Stimulated activated CD4-positive, alpha-beta T cell treated with anti-CD3 and anti-CD28 coated beads, TNF-alpha, amount 100 ng/mL, for 24 hours (primary cell): ENCODE results near the gene NOL6.

Source experiments
- DNase-seq, 3 experiments: peaks; one replicate each; pipeline ENCODE4 v3.0.0-alpha.2; 2020; ENCODE audit warnings: low read depth in 3 of 3

Gene NOL6

DNA sequence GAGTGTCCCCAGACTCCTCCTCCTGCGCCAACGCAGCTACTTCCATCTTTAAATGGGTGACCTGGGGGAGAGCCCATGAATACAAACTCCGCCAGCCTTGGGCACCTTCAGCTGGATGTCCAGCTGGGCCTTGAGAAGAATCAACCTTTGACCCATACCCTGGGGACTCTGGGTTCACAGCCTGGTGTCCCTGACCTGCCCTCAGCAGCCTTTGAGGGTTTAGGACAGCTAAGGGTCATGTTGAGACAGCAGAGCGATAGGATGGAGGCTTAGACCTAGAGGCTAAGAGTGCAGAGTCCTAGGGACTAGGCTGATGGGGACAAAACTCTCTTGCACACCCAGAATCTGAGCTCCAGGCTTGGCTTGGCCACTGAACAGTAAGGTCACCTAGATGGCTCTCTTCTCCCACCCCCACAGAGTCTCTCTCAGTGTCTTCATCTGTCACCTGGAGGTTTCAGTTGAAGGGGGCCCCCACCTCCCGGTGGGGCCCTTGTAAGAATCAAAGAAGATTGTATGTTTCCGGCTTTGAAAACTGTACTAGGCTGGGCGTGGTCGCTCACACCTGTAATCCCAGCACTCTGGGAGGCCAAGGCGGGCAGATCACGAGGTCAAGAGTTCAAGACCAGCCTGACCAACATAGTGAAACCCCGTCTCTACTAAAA is 19.6 kb downstream of the NOL6 start:
- DNase-seq: no peak

DNA sequence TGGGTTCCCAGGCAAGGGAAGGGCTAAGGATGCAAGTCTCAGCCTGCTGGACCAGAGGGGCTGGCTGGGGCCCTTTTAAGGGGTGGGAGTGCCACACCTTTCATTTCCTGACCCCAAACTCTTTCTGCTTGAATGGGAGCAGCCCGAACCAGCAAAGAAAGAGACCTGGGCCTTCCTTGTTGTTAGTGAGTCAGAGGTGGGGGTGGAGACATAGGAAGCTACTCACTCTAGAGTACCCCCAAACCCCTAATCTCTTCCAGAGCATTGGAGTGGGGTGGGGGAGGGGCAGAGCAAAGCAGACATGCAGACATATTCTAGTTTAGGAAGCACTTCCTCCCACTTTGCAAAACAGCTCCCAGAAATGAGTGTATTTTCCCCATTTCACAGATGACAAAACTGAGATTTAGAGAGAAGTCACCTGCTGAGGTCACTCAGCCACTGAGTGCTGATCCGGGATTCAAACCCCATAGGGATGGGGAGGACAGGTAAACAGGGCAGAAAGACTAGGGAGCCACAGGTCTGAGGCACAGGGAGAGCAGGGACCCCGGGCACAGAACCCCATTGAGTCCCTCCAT is 20.4 kb downstream of the NOL6 start:
- no peak for DNase-seq

DNA sequence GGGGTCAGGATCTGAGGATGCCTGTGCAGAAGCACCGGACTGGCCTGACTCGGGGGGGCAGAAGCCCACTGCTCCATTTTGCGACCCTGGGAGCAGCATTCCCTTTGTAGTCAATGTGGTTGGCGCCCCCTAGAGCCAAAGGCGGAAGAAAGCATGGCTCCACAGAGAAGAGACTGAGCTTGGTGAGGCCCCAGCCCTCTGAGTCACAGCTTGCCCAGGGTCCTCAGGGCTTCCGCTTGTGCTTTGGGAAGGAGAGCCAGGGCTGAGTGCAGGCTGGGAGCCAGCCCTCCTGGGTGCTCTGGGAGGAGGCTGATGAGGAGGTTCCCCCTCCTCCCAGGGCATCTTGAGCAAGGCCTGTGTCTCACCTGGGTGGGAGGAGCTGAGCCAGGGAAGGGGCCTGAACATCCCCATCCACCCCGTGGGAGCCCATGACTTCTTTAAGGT is 20.9 kb downstream of the NOL6 start:
- DNase-seq: peak in 1 of 3 experiments; percentile 57

DNA sequence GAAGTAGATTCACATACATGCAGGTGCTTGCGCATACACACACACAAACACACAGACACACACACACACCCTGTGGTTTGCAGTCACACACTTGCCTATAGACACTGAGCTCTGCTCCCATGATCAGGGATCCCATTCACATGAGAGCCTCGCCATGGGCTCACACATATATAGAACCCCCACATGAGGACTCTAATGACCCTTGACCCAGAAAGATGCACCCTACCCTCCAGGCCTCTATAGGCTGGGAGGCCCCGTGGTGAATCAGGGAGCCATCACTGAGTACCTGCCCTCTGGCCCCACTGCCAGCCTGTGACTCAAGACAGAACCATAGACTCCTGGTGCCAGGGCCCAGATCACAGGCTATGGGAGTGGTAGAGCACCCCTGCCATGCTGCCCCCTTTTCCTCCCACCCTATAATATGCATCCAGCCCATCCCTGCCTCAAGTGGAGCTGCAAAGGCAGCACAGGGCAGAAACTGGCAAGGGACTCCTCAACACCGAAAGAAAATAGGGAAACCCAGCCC is 23.0 kb downstream of the NOL6 start:
- no peak for DNase-seq

DNA sequence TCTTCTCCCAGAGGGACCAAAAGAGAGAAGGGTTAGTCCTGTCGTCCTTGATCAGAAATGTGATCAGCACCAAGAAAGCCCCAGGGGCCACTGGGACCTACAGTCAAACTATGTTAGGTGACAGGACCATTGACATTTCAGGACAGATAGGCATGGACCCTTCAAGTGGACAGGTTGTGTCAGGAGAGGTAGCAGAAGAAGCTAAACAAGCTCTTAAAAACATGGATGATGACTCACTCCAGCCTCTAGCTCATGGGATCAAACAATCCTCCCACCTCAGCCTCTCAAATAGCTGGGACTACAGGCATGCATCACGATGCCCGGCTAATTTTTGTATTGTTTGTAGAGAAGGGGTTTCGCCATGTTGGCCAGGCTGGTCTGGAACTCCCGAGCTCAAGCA is 24.0 kb downstream of the NOL6 start:
- no peak for DNase-seq

DNA sequence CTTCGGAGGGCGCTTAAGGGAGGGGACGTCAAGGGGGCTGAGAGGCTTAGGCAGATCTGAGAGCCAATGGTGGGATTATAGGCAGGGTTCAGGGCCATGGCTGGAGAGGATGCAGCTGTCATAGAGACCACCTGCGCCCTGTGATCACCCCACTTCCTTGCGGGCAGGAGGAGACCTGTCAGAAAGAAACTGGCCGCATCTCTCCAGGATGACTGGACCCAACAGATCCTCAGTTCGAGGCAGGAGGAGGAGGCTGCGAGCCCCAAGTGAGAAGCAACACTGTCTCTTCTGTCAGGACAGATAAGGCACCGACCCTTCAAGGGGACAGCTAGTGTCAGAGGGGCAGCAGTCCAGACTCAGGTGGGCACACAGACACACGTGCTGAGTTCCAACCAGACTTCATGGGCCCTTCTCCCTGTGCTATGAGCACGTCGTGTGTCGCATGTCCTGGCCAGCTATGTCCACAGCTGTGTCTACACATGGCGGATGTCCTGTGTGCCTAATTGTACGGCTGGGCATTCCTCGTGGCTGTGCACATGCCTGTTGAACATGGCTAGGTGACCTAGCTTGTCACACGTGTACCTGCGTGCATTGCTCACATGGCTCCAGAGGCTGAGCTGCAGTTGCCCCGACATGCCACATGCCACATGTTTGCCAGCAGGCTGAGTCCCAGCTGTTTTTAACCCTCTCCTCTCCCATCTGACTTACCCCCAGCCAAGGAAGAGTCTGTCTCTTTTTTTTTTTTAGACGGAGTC is 25.7 kb downstream of the NOL6 start:
- no peak for DNase-seq

DNA sequence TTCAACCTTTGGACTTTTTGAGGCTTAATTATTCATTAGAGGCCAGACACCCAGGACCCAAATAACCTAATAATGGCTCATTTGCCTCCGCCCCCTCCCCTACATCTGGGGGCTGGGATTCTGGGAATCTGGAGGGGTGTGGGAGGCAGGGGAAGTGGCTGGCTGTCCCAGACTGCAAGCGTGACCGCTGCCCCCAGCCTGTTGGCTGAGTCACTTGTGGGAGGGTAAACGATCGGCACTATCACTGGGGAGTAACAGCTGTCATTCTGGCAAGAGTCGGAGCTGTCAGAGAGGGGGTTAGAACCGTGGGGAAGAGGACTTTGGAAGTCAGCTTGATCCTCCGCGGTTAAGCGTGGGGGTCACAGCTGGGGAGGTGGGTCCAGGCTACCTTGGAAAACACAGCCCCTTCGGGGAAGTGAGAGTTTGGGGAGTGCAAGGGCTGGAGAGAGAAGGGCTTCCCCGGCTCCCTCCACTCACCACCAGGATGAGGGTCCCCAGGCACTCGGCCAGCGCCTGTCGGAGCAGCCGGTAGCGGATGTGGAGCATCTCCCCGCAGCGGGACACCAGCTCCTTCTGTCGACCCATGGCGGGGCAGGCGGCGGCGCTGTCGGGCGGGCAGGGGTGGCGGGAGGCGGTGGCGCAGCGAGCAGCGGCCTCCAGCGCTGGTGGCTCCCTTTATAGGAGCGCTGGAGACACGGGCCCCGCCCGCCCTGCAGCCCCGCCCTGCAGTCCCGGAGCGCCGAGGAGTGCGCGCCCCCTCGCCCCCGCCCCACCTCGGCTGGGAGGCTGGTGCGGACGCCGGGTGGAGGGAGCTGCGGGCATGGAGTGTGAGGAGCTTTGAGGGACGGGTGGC is 26.6 kb downstream of the NOL6 start, which contains the start of gene AQP3:
Gene AQP3 (minus strand): TSS at position 648 of the 853 bp plus-strand sequence. CDS start 63 bp downstream, at position 585.
- DNase-seq: peak; percentile 30 to 62 (median 36)

DNA sequence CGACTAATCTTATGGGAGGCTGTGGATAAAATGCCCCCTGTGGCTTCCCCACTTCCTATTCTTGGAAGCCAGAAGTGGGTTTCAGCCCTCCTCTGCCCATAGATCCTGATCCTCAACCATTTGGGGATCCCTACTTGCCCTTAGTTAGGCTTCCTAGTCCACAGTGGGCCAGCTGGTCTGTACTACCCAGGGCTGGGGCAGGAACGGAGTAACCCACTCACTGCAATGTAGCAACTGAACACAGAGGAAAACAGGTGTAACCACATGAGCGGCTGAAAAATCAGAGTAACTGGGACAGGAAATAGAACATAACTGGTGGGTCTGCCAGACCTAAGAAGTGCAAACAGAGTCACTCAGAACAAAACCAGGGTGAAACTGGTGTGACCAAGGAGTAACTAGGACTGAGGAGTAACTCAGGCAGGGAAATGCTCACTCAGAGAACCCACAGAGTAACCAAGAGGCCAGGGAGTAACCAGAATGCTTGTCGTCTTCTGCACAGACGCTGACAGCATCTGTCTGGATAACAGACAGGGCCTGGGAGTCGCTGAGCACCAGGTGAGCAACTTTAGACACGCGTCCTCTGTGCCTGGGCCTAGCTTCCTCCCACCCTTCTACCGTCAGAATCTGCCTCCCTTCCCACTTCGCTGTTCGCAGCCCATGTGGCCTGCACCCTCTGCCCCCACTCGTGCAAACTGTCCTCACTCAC is 27.3 kb downstream of the NOL6 start:
- DNase-seq: peak in 2 of 3 experiments; percentile 42

DNA sequence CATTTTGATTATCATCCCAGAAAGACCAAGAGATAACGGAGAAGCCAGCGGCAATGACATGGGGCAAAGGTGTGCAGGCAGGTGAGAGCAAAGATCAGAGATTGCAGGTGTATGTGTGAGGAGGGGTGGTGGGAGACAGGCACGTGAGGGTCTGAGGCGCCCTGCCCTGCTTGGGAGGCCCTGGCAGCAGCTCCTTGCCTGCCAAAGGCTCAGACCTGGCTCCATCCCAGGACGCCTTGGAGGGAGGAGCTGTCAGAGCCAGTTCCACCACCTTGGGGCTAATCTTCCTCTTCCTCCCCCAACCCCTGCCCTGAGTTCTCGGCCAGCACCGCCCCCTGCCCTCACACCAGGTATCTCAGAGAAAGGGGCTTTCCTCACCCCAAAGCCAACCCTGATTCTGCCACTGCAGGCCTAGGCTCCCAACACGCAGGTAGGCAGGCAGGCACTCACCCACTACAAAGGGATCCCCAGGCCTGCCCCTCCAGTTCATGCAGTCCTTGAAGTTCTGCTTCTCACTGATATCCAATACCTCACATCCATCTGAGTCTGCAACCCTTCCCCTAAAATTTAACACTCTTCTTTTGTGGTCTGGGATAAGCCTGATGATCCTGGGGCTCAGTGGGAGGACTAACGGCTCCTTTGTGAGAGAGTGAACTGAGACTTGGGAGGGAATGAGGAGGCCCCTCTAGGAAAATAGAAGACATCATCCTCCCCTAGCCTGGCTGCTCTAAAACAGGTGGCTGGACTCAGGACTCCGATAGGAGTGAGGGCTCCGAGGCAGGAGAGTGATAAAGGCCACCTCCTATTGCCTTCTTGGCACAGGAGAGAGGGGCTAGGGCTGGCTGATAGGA is 28.1 kb downstream of the NOL6 start:
- no peak for DNase-seq

DNA sequence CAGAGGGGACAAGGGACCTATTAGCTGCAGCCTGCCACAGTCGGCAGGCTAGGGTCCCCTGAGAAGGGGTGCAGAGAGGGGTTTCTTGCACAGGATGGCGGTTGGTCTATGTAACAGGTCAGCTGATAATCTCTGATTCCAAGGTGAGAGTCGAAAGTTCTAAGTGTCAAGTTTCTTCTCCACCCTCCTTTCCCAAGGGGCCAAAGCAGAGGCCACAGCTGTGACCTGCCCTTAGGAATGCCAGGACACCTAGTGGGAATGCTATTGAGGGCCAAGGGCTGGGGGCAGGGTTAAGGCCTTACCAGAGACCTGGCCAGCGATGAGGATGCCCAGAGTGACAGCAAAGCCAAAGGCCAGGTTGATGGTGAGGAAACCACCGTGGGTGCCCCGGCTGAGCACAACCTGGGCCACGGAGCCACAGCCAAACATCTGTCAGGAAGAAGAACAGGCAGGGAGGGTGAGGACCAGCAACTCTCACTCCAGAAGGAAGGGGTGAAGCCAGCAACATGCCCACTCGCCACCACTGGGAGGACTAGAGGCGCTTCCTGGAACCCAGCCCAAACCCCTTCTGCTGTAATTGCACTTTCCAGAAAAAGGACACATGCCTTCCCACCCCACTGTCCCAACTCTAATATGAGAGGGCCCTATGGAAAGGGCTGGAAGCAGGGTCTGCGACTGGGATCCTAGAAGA is 30.1 kb downstream of the NOL6 start:
- DNase-seq: no peak

DNA sequence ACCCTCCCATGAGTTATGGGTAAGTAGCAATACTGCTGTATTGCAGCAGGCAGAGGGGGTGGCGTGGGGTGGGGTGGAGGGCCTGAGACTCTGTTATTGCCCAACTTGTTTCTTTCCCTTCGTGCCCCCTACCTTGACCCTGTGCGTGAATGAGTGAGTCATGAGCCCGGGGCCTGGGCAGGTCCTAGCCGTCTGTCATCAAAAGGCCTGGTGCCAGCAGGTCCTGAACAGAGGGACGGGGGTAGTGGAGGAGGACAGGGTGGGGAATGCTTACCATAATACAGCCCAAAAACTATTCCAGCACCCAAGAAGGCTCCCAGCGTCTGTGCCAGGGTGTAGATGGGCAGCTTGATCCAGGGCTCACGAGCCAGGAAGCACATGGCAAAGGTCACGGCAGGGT is 30.7 kb downstream of the NOL6 start:
- no peak for DNase-seq

DNA sequence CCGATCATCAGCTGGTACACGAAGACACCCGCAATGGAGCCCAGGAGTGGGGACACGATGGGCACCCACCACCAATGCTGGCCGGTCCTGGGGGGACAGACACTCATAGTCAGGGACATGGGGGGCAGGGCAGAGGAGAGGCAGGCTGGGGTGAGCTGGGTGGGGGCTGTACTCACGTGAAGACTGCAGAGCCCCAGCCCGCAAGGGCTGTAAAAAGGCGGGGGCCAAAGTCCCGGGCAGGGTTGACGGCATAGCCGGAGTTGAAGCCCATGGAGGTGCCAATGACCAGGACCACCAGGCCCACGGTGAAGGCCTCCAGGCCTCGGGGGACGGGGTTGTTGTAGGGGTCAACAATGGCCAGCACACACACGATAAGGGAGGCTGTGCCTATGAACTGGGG is 31.6 kb downstream of the NOL6 start:
- DNase-seq: no peak

DNA sequence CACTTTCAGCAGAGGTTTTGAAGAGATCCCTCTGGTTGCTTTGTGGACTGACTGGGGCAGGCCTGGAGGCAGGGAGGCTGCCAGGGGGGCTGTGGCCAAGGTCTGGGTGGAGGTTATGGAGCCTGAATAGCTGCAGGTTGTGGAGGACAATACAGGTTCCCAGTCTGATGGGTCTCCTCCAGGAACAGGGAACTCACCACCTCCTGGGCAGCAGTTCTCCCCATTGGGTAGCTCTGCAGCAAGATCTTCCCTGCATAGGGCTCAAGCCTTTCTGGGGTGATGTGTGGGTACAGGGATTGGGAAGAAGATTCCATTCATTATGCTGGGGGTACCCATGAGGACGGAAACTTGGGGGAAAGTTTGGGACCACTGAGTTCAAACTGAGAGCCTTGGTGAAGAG is 33.1 kb downstream of the NOL6 start:
- no peak for DNase-seq

DNA sequence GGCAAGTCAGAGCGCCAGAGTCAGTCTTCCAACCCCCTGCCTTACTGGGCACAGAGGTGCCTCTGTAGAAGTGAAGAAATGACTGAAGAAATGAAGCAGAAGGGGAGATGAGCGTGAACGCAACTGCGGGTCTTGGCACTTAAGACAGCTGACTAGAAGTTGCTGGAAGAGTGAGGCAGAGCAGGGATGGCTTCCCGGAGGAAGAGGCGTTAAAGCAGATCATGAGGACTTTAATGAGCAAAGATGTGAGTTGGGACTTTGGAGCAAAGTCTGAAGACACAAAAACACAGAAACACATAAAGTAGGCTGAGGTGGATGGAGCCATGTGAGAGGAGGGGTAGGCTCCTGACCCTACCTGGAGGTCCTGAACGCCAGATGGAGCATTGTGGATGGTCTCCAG is 33.5 kb downstream of the NOL6 start:
- no peak for DNase-seq

DNA sequence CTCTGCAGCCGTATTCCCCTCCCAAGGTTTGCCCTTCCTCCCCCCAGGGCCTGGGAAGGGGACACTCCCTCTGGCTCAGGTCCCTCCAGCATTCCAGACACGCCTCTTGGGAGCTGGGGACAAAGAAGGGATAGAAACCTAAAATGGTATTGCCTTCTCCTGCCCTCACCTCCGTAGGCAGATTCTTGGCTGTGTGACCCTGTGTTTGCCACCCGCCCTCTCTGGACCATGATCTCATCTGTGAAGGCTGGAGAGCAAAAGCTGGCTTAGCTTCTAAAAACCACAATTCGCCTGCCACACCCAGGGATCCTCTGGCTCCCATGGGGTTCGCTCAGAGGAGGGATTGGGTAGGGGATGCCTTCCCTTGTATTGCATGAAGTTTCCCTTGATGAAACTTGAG is 34.0 kb downstream of the NOL6 start:
- no peak for DNase-seq

DNA sequence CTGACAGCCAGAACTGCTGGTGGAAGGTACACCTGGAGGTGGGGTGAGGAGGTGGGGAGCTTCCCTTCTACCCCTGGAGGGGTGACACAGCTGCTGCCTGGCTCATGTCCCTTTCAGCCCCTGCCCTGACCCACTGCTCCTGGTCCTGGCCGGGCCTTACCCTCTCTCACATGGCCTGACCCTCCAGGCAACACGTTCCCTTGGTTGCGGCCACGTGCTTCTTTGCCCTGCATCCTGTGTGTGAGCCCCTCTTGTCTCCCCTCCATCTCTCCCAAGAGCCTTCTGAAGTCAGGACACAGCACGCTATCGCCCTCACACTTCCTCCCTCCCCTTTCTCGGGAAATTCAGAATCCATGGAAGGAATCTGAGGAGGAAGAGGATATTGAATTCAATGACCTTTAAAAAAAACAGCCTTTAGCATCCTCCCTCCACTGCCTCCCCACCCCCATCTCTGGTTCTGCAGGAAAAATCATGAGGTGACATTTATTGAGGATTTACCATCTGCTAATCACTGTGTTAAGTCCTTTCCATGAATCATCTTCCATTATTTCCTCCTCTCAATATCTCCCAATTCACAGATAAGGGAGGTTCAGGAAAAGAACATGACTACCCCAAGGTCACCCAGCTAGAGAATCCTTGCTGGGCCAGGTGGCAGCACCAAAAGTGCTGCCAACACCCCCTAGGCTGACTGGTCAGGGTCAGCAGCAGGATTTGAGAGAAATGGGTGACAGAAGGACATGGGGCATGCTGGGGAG is 34.6 kb downstream of the NOL6 start:
- no peak for DNase-seq

DNA sequence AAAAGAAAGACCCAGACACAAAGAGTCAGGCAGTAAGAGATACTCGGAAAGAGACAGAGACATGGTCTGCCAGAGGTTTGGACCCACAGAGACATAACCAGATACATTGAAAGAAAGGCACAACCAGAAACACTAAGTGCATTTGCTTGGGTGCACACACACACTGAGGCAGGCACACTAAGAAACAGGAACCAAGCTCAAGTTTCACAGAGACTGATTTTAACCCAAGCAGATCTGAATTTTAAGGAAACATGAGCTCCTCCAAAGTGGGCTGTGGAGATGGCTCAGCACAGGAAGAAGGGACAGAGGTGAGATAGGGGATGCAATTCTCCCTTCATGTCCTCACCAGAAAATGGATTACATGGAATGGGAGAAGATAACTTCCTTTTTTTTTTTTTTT is 35.8 kb downstream of the NOL6 start:
- DNase-seq: no peak

DNA sequence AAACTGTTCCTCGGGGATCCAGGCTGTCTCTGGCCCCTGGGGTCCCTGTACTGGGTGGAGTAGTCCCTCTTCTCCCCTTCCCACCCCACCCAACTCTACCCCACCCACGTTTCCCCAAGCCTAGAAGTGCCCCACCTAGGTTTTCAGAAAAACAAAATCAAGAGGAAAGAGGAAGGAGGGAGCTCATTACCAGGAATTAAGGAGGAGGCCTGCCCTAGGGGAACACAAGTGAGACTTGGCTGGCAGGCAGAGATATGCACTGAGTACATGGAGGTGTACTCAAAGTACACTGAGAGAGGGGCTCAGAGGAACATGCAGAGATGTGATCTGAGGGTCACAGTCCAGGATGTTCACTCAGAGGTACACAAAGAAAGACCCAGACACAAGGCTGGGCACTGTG is 36.5 kb downstream of the NOL6 start:
- no peak for DNase-seq

DNA sequence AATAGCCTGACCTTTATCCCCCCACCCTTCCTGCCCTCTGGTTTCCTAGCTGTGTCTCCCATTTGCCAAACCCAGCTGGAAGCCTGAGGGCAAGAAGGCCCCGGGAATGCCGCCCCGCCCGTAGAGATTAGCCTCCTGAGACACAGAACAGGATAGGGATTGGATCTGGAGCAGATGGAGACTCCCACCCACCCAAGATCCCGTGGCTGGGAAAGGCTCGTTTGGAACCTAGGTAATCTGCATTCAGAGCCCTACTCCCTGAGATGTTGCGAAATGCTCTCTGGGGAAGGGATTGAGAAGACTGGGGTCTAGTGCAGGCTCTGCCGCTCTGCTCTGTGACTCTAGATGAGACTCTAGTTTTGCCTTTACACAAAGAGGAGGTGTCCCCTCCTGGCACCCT is 37.3 kb downstream of the NOL6 start:
- DNase-seq: no peak
